Panc1 (cell line): ENCODE results near the gene TMEM168.

Experiments
- POLR2AphosphoS5 ChIP-seq: IDR thresholded peaks from 2 replicates; pipeline ENCODE4 v1.6.1; 2012; ENCODE audit warnings: mild to moderate bottlenecking, low read depth, low read length, moderate library complexity
- REST ChIP-seq, 2 experiments: IDR thresholded peaks; 2 replicates each; pipeline ENCODE4 v1.6.1; 2011 to 2012; ENCODE audit warnings: low read depth in 2 of 2, control low read depth in 1 of 2, low read length in 1 of 2, mild to moderate bottlenecking in 1 of 2, moderate library complexity in 1 of 2; ENCODE audit not compliant: insufficient read depth in 1 of 2
- TF ChIP-seq, protein P1 (sequence below): fragments of 450-650 bp; IDR thresholded peaks from 2 replicates; pipeline ENCODE4 v1.5.1; 2017; ENCODE audit warnings: mild to moderate bottlenecking

GRCh38 chr7:112800486-112800885 is 10.3 kb upstream of the TMEM168 start:
- TF ChIP-seq, protein P1, sequence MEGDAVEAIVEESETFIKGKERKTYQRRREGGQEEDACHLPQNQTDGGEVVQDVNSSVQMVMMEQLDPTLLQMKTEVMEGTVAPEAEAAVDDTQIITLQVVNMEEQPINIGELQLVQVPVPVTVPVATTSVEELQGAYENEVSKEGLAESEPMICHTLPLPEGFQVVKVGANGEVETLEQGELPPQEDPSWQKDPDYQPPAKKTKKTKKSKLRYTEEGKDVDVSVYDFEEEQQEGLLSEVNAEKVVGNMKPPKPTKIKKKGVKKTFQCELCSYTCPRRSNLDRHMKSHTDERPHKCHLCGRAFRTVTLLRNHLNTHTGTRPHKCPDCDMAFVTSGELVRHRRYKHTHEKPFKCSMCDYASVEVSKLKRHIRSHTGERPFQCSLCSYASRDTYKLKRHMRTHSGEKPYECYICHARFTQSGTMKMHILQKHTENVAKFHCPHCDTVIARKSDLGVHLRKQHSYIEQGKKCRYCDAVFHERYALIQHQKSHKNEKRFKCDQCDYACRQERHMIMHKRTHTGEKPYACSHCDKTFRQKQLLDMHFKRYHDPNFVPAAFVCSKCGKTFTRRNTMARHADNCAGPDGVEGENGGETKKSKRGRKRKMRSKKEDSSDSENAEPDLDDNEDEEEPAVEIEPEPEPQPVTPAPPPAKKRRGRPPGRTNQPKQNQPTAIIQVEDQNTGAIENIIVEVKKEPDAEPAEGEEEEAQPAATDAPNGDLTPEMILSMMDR = no peak
- TF ChIP-seq POLR2AphosphoS5 (no peak), REST (IDR thresholded peaks at IDR 0.05; ENCODE audit: insufficient read depth in 1 of 2, low read depth in 2 of 2, low read length in 1 of 2) (no peak)
